Lower leg skin (tissue), 4 donors: ENCODE data around the gene PNPLA8. TPM values are rescaled to one million over a fixed set of nuclear protein-coding genes. Genes with fewer than 3 reads are reported as not detected.

Experiments
- DNase-seq, 2 donors: peaks; one replicate each; pipeline ENCODE4 v3.0.0-alpha.2; 2019; ENCODE audit warnings: low spot score in 2 of 2
- H3K4me3 ChIP-seq: fragments of 200-600 bp; sonication (generic); 2 replicates; pipeline ENCODE4 v1.5.1; 2017; ENCODE audit warnings: mild to moderate bottlenecking, low read depth; ENCODE audit not compliant: poor library complexity, severe bottlenecking
- POLR2A ChIP-seq, 2 donors: fragments of 450-650 bp; IDR thresholded peaks; one replicate each; pipeline ENCODE4 v1.6.1; 2016 to 2017; ENCODE audit warnings: antibody characterized with exemption in 2 of 2, mild to moderate bottlenecking in 1 of 2, moderate library complexity in 1 of 2
- WGBS, 2 donors: methylation state at CpG; one replicate each; pipeline ENCODE4 v1.1.5; 2018; 5-methylcytosine and 5-hydroxymethylcytosine counted together
- intact Hi-C: fragments of 100-400 bp; cut with DNase I; formaldehyde crosslinking; loops from one replicate; pipeline ENCODE4 v1.15.0; 2023; ENCODE audit warnings: low total_unique reads
- total RNA-seq, 4 donors: library from RNA; depleted of rRNA; stranded (reverse); fragments of >200 nt; gene quantifications; one replicate each; pipeline ENCODE4 v1.1.0, GENCODE V29; 2016
- TF ChIP-seq, protein P1 (sequence below), 3 donors: fragments of 450-650 bp; IDR thresholded peaks; one replicate each; pipeline ENCODE4 v1.5.1; 2016; ENCODE audit warnings: antibody characterized with exemption in 3 of 3, mild to moderate bottlenecking in 3 of 3, moderate library complexity in 2 of 3

PNPLA8 gene
- total RNA-seq, 4 donors from 2014 or later: 25.6 to 37.1 (median 33.3) TPM

DNA sequence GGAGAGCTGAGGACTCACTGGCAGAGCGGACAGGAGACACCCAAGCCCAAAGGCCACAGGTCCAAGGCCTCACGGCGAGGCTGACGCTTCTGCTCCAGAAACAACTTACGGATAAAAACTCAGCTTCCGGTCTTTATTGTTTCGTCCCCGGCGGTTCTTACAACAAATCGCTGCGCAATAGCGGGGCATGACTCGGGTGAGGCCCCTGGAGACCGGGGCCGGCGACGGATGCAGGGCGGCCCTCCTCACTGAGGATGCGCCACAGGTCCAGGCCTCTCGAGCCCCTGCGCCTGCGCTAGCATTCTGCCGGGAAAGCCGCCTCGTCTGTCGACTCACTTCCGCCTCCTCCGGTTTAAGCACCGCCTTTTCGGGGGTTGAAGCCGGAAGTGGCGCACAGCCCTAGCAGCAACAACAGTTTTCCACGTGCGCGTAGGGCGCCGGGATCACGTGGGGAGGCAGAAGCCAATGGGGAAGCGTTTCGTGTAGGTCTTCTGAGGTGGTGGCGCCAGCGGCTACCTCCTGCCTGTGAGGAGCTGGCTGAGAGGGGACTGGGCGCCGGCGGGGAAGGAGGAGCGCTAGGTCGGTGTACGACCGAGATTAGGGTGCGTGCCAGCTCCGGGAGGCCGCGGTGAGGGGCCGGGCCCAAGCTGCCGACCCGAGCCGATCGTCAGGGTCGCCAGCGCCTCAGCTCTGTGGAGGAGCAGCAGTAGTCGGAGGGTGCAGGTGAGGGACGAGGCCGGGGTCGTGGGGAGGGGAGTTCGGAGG is 43.6 kb upstream of the PNPLA8 start, which contains the start of the genes DNAJB9 and THAP5:
TSS of gene DNAJB9 (plus strand) at position 494 of the 765 bp plus-strand sequence. CDS start 1,853 bp downstream, outside the sequence.
TSS of gene THAP5 (minus strand) at position 326 of the 765 bp plus-strand sequence. CDS start at position 189, 137 bp downstream.
- H3K4me3 ChIP-seq: peak within 1 kb of the TSS; percentile 89
- DNase-seq: peak; percentile 99 to 100
- 0 to 1% methylated on average over 13 to 39 of the region's 65 CpGs for WGBS, 2 donors
- TF ChIP-seq POLR2A (IDR thresholded peaks at IDR 0.05): peak in 1 of 2 donors; percentile 48
- TF ChIP-seq, protein P1, sequence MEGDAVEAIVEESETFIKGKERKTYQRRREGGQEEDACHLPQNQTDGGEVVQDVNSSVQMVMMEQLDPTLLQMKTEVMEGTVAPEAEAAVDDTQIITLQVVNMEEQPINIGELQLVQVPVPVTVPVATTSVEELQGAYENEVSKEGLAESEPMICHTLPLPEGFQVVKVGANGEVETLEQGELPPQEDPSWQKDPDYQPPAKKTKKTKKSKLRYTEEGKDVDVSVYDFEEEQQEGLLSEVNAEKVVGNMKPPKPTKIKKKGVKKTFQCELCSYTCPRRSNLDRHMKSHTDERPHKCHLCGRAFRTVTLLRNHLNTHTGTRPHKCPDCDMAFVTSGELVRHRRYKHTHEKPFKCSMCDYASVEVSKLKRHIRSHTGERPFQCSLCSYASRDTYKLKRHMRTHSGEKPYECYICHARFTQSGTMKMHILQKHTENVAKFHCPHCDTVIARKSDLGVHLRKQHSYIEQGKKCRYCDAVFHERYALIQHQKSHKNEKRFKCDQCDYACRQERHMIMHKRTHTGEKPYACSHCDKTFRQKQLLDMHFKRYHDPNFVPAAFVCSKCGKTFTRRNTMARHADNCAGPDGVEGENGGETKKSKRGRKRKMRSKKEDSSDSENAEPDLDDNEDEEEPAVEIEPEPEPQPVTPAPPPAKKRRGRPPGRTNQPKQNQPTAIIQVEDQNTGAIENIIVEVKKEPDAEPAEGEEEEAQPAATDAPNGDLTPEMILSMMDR (IDR thresholded peaks at IDR 0.05): no peak
- intact Hi-C loops: no loop called here

DNA sequence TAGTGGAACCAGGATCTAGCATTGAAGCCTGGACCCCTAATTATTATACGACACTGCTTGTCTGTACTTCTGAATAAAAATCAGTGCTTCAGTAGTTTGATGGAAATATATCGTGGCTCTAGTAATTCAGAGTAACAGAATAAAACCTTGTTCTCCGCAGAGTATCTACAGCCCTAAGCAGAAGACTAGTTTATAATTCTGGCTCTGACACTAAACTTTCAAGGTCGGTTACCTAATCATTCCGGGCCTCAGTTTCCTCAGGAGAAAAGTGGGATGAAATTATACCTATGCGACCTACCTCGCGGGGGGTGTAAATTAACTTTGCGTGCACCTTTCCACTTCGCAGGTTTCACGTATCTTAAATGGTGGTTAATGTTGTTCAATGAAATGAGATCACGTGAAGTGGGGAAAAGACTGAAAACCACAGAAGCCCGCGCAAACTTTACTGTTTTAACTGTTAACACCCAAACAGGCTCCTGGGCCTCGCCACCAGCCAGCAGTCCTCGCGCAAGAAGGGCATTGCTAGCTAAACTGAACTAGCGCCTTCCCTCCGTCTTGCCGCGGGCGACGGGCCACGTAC is 43.0 kb upstream of the PNPLA8 start:
- TF ChIP-seq, protein P1 (IDR thresholded peaks at IDR 0.05): no peak
- TF ChIP-seq POLR2A (IDR thresholded peaks at IDR 0.05): no peak
- peak overlapping the region; percentile 57 for H3K4me3 ChIP-seq
- 15 to 21% methylated on average over 23 to 24 of the region's 24 CpGs for WGBS, 2 donors
- DNase-seq: no peak
- intact Hi-C loops: no loop called here

DNA sequence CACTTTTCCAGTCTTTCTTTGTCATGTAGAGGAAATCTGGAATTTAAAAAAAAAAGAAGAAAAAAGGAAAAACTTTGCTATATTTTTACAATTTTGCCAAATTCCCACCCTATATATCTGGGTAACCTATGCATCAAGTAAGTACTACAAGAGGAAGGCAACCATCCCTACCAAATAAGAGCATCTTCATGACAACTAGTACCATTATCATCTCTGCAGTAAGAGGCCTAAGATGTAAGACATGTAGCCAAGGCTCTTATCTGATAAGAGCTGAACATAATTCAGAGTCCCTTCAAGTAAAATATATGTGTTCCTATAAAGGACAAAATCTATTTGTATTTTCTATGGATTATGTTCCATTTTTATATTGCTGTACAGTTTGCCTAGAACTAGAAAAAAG is 40.1 kb upstream of the PNPLA8 start:
- H3K4me3 ChIP-seq: no peak overlapping the region
- no peak for TF ChIP-seq POLR2A (IDR thresholded peaks at IDR 0.05)
- TF ChIP-seq, protein P1 (IDR thresholded peaks at IDR 0.05): no peak
- intact Hi-C loops: no loop called here
- no peak for DNase-seq

DNA sequence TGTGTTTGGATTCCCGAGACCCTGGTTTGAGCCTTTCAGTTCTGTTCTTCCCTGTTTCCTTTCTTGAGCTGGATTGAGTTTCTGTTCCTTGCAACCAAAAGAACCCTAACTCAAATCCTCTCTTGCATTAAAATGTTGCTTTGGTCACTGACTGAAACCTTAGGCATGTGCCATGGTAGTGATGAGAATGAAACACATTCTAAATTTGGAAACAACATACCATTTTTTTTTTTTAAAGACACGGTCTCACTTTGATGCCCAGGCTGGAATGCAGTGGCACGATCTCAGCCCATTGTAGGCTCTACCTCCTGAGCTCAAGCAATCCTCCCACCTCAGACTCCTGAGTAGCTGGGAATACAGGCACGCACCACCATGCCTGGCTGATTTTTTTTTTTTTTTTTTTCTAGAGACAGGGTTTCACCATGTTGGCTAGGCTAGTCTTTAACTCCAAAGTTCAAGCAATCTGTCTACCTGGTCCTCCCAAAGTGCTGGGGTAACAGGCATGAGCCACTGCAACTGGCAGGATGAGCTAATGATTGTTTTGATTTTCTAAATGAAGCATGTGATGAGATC is 35.2 kb upstream of the PNPLA8 start:
- 91 to 96% methylated on average over 4 of the region's 4 CpGs for WGBS, 2 donors
- TF ChIP-seq POLR2A (IDR thresholded peaks at IDR 0.05): no peak
- TF ChIP-seq, protein P1 (IDR thresholded peaks at IDR 0.05): no peak
- intact Hi-C loops: no loop called here
- no peak for DNase-seq
- no peak overlapping the region for H3K4me3 ChIP-seq

DNA sequence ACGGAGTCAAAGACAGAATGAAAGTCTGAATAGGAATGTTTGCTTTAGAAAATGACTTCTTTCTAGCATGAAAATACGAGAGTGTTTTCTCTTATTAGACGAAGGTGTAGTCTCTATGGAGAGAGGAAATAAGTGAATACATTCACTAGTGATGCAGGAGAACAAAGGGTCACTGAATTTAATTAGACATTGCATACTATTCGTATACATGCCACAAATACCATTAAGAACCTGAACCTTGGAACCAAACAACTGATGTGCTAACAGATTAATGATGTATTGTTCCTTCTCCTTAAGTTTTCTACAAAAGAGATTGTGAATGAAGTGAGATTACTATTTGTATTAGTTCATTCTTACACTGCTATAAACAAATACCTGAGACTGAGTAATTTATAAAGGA is 33.3 kb upstream of the PNPLA8 start:
- no peak for TF ChIP-seq POLR2A (IDR thresholded peaks at IDR 0.05)
- TF ChIP-seq, protein P1 (IDR thresholded peaks at IDR 0.05): no peak
- WGBS, 2 donors: 91 to 94% methylated on average over 4 of the region's 4 CpGs
- H3K4me3 ChIP-seq: no peak overlapping the region
- DNase-seq: no peak
- intact Hi-C loops: no loop called here
